HG03432 (cell line): Measurements from ENCODE around the gene ABCA12.

Experiments used
- ATAC-seq: cut with Tn5 transposase; IDR thresholded peaks from one replicate; pipeline ENCODE4 v1.9.1; 2021; ENCODE audit warnings: mild to moderate bottlenecking, moderate library complexity; ENCODE audit not compliant: unreplicated experiment

ABCA12 gene

GRCh38 chr2:215120401-215120800, 18.0 kb downstream of the ABCA12 start:
- no peak for ATAC-seq

GRCh38 chr2:215119847-215120246, 18.6 kb downstream of the ABCA12 start:
- no peak for ATAC-seq

- no peak for ATAC-seq
These were observed 27.5 kb downstream of the ABCA12 start for GRCh38 chr2:215110918-215111317.

- ATAC-seq, result no peak
These were observed 31.0 kb downstream of the ABCA12 start for GRCh38 chr2:215107216-215108056.

GRCh38 chr2:215105607-215106354, 32.6 kb downstream of the ABCA12 start:
- no peak for ATAC-seq

GRCh38 chr2:215104226-215104625, 34.2 kb downstream of the ABCA12 start:
- no peak for ATAC-seq

- ATAC-seq, result no peak
These were observed 39.6 kb downstream of the ABCA12 start for GRCh38 chr2:215098875-215099274.

- no peak for ATAC-seq
These were observed 54.3 kb downstream of the ABCA12 start for GRCh38 chr2:215084080-215084479.

- no peak for ATAC-seq
These were observed 55.3 kb downstream of the ABCA12 start for GRCh38 chr2:215083146-215083545.

- ATAC-seq, result no peak
These were observed 56.0 kb downstream of the ABCA12 start for GRCh38 chr2:215082446-215082845.

- no peak for ATAC-seq
These were observed 57.9 kb downstream of the ABCA12 start for GRCh38 chr2:215080545-215080944.

GRCh38 chr2:215071676-215072075, 66.8 kb downstream of the ABCA12 start:
- no peak for ATAC-seq

- no peak for ATAC-seq
These were observed 70.0 kb downstream of the ABCA12 start for GRCh38 chr2:215068399-215068798.

GRCh38 chr2:215066124-215066523, 72.3 kb downstream of the ABCA12 start:
- no peak for ATAC-seq

GRCh38 chr2:215063526-215063925, 74.9 kb downstream of the ABCA12 start:
- ATAC-seq, result no peak

GRCh38 chr2:215060861-215061536, 77.4 kb downstream of the ABCA12 start:
- ATAC-seq, result no peak

- ATAC-seq, result no peak
These were observed 78.7 kb downstream of the ABCA12 start for GRCh38 chr2:215059724-215060123.

- no peak for ATAC-seq
These were observed 82.5 kb downstream of the ABCA12 start for GRCh38 chr2:215055891-215056290.

GRCh38 chr2:215052810-215053209, 85.6 kb downstream of the ABCA12 start:
- no peak for ATAC-seq

- ATAC-seq, result no peak
These were observed 86.0 kb downstream of the ABCA12 start for GRCh38 chr2:215052404-215052803.

GRCh38 chr2:215049341-215049740, 89.1 kb downstream of the ABCA12 start:
- no peak for ATAC-seq

GRCh38 chr2:215038421-215038820, 100.0 kb downstream of the ABCA12 start:
- ATAC-seq, result no peak
